Glutamatergic neuron (in vitro differentiated cells): ENCODE data around the gene NUDT22. TPM values are rescaled to one million over a fixed set of nuclear protein-coding genes. Genes with fewer than 3 reads are reported as not detected.
A peak's percentile ranks its signal among the peaks of the same experiment; 100 is the strongest.

ENCODE experiments used
- DNase-seq: peaks from one replicate; pipeline ENCODE4 v3.0.0; 2022
- H3K27ac Mint-ChIP-seq: one replicate; pipeline ENCODE4 v1.8.0; 2020; ENCODE audit warnings: mild to moderate bottlenecking, mixed read lengths, inconsistent platforms; ENCODE audit not compliant: unreplicated experiment
- H3K27me3 Mint-ChIP-seq: one replicate; pipeline ENCODE4 v1.8.0; 2020; ENCODE audit warnings: mild to moderate bottlenecking, moderate library complexity, mixed read lengths, inconsistent platforms; ENCODE audit not compliant: unreplicated experiment
- H3K36me3 Mint-ChIP-seq: one replicate; pipeline ENCODE4 v1.8.0; 2020; ENCODE audit warnings: mild to moderate bottlenecking, mixed read lengths, inconsistent platforms; ENCODE audit not compliant: unreplicated experiment
- H3K4me1 Mint-ChIP-seq: one replicate; pipeline ENCODE4 v1.8.0; 2020; ENCODE audit warnings: mild to moderate bottlenecking, low read depth, mixed read lengths, inconsistent platforms; ENCODE audit not compliant: unreplicated experiment
- H3K4me3 Mint-ChIP-seq: one replicate; pipeline ENCODE4 v1.8.0; 2020; ENCODE audit warnings: mild to moderate bottlenecking, mixed read lengths, inconsistent platforms; ENCODE audit not compliant: unreplicated experiment
- H3K9me3 Mint-ChIP-seq: one replicate; pipeline ENCODE4 v1.8.0; 2020; ENCODE audit warnings: mild to moderate bottlenecking, moderate library complexity, mixed read lengths, inconsistent platforms; ENCODE audit not compliant: unreplicated experiment
- long read RNA-seq: library from polyadenylated mRNA; unstranded; transcript quantifications from one replicate; pipeline ENCODE4 v2.0.0, GENCODE V29; 2020; ENCODE audit not compliant: unreplicated experiment
- total RNA-seq: library from RNA; stranded (reverse); fragmentation: NEBNext Ultra II Directional; extraction: Animal tissue kit (Norgen Biotek cat#: 25700); gene quantifications from one replicate; pipeline ENCODE4 v1.2.1, GENCODE V29; 2021; ENCODE audit not compliant: unreplicated experiment
- TF ChIP-seq, protein P1 (sequence below): fragments of 200-600 bp; sonication (generic); IDR thresholded peaks from one replicate; pipeline ENCODE4 v1.5.0; 2021; ENCODE audit not compliant: partially characterized antibody, unreplicated experiment

The NUDT22 gene, protein sequence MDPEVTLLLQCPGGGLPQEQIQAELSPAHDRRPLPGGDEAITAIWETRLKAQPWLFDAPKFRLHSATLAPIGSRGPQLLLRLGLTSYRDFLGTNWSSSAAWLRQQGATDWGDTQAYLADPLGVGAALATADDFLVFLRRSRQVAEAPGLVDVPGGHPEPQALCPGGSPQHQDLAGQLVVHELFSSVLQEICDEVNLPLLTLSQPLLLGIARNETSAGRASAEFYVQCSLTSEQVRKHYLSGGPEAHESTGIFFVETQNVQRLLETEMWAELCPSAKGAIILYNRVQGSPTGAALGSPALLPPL
- 37.0 TPM for total RNA-seq
- long read RNA-seq, transcript NUDT22-201 (6 exons, 1,094 nt), result major isoform, 8 of 50 reads
- long read RNA-seq, partial matches to known transcripts, result 35 of 50 reads
- long read RNA-seq, other reads (novel, unspliced or antisense), result 6 of 50 reads

DNA sequence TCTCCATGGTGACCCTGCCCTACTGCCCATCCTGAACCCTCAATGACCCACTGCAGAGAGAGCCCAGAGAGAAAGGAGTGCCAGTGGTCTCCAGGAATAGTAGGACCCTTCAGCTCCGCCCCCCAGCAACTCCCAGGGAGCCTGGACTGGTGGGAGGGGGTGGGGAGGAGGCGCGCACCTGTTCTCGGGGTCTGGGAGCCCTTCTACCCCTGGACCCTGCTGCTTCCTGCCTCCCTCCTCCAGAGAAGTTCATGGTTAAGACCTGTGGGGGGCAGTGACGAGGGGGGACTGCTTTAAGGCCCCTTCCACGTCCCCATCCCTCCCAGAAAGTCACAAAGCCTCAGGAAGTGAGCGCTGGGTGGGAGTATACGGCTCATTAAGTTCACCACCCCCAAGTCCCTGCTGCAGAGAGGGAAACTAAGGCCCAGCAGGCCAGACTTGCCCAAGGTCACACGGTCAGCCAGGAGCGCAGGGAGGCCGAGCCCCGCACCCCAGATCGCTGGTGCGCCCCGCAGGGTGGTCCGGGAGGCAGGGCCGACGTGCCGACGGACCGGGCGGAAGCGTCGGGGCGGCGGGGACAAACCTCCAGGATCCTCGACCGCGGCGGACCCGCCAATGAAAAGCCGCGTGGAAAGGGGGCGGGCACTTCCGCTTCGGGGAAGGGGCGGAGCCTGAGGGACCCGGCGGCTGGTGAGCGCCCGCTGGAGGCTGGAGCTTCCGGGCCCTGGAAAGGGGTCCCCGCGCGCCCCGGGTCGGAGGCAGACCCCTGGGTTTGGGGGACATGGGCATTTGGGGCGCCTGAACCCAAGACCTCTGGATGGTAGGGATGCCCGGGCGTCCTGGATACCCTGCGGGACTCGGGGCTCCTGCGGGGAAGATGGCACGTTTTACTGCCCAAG lies at the start of gene NUDT22, which contains the start of gene TRPT1:
TSS of gene NUDT22 (plus strand) at position 667 of the 899 bp plus-strand sequence. CDS start 379 bp downstream, outside the sequence.
TSS of gene TRPT1 (minus strand) at position 579 of the 899 bp plus-strand sequence. CDS start at position 253, 326 bp downstream.
- TF ChIP-seq, protein P1, sequence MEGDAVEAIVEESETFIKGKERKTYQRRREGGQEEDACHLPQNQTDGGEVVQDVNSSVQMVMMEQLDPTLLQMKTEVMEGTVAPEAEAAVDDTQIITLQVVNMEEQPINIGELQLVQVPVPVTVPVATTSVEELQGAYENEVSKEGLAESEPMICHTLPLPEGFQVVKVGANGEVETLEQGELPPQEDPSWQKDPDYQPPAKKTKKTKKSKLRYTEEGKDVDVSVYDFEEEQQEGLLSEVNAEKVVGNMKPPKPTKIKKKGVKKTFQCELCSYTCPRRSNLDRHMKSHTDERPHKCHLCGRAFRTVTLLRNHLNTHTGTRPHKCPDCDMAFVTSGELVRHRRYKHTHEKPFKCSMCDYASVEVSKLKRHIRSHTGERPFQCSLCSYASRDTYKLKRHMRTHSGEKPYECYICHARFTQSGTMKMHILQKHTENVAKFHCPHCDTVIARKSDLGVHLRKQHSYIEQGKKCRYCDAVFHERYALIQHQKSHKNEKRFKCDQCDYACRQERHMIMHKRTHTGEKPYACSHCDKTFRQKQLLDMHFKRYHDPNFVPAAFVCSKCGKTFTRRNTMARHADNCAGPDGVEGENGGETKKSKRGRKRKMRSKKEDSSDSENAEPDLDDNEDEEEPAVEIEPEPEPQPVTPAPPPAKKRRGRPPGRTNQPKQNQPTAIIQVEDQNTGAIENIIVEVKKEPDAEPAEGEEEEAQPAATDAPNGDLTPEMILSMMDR, result peak; percentile 54
- peaks cover 4% of the 10 kb centered on the region for H3K27me3 Mint-ChIP-seq
- H3K9me3 Mint-ChIP-seq, result peaks cover under 1% of the 10 kb centered on the region
- no peaks in the 10 kb centered on the region for H3K4me1 Mint-ChIP-seq
- H3K36me3 Mint-ChIP-seq, result no peaks in the 10 kb centered on the region
- peak within 1 kb of the TSS; percentile 87 for H3K4me3 Mint-ChIP-seq
- peak; percentile 95 for DNase-seq
- no peak within 1 kb of the TSS for H3K27ac Mint-ChIP-seq

DNA sequence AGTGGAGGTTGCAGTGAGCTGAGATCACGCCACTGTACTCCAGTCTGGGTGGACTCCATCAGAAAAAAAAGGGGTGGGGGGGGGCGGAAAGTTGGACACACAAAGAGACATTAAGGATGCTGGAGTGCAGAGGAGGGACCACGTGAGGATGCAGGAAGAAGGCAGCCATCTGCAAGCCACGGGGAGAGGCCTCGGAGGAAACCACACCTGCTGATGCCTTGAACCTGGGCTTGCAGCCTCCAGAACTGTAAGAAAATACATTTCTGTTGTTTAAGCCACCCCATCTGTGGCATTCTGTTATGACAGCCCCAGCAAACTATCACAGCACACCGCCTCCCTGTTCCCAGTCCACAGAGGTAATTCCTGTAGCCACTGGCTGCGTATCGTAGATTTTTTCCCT lies 49.3 kb upstream of the NUDT22 start:
- Mint-ChIP-seq H3K27ac (no peak overlapping the region), H3K9me3 (peaks cover 10% of the 10 kb centered on the region), H3K27me3 (no peaks in the 10 kb centered on the region), H3K4me1 (peaks cover 13% of the 10 kb centered on the region), H3K4me3 (no peak overlapping the region), H3K36me3 (no peaks in the 10 kb centered on the region)
- TF ChIP-seq, protein P1, result no peak
- no peak for DNase-seq

DNA sequence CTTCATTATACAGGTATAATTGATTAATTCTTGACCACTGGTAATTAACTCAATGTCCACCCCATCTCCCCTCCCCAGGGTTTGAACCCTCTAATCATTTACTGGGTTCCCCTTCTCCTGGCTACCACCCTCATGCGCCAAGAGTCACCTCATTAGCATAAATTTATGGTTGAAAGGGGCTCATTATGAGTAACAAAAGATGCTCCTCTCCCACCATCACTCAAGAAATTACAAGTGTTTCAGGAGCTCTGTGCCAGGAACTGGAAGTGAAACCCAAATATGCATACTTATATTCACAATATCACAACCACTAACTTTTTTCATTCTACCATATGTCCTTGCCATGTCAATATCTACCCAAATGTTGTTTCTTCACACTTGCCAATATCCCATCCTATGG lies 47.9 kb upstream of the NUDT22 start:
- TF ChIP-seq, protein P1, result no peak
- no peak for DNase-seq
- Mint-ChIP-seq H3K9me3 (peaks cover 10% of the 10 kb centered on the region), H3K27me3 (peaks cover 1% of the 10 kb centered on the region), H3K4me1 (peaks cover 16% of the 10 kb centered on the region), H3K36me3 (no peaks in the 10 kb centered on the region), H3K4me3 (no peak overlapping the region), H3K27ac (no peak overlapping the region)

DNA sequence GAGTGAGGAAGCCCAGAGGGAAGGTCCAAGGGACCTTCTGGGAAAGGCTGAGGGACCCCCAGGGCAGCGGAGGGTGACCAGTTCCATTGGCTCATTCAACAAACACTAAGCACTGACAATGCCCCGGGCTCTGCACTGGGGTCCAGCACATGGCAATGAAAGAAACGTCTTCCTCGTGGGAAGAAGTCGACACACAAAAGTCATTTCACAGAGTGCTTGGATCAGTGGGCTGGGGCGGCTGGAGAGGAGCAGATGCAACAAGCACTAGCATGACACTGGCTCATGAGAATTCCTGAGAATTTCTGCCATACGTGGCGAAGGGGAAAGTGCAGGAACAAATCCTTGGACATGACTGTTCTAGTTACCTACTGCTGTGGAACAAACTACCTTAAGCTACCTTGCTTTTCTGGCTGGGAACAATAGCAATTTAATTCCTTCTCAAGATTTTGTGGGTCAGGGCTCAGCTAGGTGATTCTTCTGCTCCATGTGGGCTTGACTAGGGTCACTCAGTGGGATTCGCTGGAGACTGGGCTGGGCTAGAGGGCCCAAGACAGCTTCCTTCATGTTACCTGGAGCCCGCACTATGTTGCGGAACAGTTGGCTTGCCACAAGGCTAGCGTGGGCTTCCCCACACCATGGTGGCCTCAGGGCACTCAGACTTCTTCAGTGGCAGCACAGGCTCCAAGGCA lies 47.0 kb upstream of the NUDT22 start:
- Mint-ChIP-seq H3K27ac (no peak overlapping the region), H3K9me3 (peaks cover 10% of the 10 kb centered on the region), H3K27me3 (peaks cover 1% of the 10 kb centered on the region), H3K4me3 (no peak overlapping the region), H3K4me1 (peaks cover 22% of the 10 kb centered on the region), H3K36me3 (no peaks in the 10 kb centered on the region)
- DNase-seq, result no peak
- TF ChIP-seq, protein P1, result no peak
